ENCODE measurements around the gene TM4SF1. TPM values are rescaled to one million over a fixed set of nuclear protein-coding genes. Genes with fewer than 3 reads are reported as not detected.

Gene TM4SF1
- total RNA-seq, 1 experiment from 2014 or later, result 0.66 TPM

DNA sequence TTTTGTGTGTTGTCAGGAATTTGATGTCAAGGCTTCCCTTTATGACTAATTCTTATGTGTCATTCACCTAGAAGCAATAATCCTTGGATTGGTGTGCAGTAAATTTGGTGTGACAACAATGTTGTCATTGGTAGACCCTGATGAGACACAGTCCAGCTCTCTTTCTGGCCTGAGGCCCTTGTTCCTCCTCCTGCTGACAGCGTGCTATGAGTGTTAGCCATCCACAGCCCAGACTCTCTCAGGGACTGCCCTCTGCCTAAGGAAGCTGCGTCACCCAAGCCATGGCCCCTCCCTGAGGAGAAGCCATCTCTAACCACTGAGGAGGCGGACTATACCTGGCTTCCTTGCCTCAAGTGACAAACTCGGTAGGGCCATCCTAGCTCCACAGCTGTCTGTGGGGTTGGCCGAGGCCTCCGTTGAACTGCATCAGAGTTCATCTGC lies 13.3 kb upstream of the TM4SF1 start:
- POLR2A ChIA-PET, result no interaction called here
- no peak overlapping the region for H2AFZ ChIP-seq (ENCODE audit: low read depth, low read length, poor library complexity, severe bottlenecking)
- DNase-seq (ENCODE audit: low read depth, low spot score), result peak; percentile 58
- TF ChIP-seq EZH2phosphoT487 (IDR thresholded peaks at IDR 0.05; ENCODE audit: borderline replicate concordance) (no peak), TCF7L2 (IDR thresholded peaks at IDR 0.05; ENCODE audit: borderline replicate concordance, extremely low read depth, insufficient read depth, insufficient read length) (no peak), CEBPB (IDR thresholded peaks at IDR 0.05; ENCODE audit: low read depth) (no peak), SIN3A (IDR thresholded peaks at IDR 0.05; ENCODE audit: low read depth) (no peak), JUND (IDR thresholded peaks at IDR 0.05) (peak; percentile 48; the same call in 1 of the 2 replicates), SRF (IDR thresholded peaks at IDR 0.05; ENCODE audit: low read depth) (no peak), ELF1 (IDR thresholded peaks at IDR 0.05; ENCODE audit: borderline replicate concordance, low read depth) (no peak), SP1 (IDR thresholded peaks at IDR 0.05; ENCODE audit: low read depth) (peak; percentile 34), YY1 (IDR thresholded peaks at IDR 0.05; ENCODE audit: extremely low read depth, insufficient replicate concordance, low read depth, low read length) (no peak), EGR1 (IDR thresholded peaks at IDR 0.05; ENCODE audit: low read depth) (no peak), ZFX (IDR thresholded peaks at IDR 0.05) (no peak), ZNF274 (IDR thresholded peaks at IDR 0.05; ENCODE audit: low read depth, low read length) (no peak), RAD21 (IDR thresholded peaks at IDR 0.05; ENCODE audit: low read depth) (no peak), EZH2 (IDR thresholded peaks at IDR 0.05) (no peak), CBX3 (IDR thresholded peaks at IDR 0.05; ENCODE audit: low read depth) (peak; percentile 50), POLR2AphosphoS5 (IDR thresholded peaks at IDR 0.05; ENCODE audit: low read depth, low read length) (no peak), FOSL1 (IDR thresholded peaks at IDR 0.05; ENCODE audit: low read depth) (peak; percentile 57)
- TF ChIP-seq, protein P1, sequence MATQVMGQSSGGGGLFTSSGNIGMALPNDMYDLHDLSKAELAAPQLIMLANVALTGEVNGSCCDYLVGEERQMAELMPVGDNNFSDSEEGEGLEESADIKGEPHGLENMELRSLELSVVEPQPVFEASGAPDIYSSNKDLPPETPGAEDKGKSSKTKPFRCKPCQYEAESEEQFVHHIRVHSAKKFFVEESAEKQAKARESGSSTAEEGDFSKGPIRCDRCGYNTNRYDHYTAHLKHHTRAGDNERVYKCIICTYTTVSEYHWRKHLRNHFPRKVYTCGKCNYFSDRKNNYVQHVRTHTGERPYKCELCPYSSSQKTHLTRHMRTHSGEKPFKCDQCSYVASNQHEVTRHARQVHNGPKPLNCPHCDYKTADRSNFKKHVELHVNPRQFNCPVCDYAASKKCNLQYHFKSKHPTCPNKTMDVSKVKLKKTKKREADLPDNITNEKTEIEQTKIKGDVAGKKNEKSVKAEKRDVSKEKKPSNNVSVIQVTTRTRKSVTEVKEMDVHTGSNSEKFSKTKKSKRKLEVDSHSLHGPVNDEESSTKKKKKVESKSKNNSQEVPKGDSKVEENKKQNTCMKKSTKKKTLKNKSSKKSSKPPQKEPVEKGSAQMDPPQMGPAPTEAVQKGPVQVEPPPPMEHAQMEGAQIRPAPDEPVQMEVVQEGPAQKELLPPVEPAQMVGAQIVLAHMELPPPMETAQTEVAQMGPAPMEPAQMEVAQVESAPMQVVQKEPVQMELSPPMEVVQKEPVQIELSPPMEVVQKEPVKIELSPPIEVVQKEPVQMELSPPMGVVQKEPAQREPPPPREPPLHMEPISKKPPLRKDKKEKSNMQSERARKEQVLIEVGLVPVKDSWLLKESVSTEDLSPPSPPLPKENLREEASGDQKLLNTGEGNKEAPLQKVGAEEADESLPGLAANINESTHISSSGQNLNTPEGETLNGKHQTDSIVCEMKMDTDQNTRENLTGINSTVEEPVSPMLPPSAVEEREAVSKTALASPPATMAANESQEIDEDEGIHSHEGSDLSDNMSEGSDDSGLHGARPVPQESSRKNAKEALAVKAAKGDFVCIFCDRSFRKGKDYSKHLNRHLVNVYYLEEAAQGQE (IDR thresholded peaks at IDR 0.05; ENCODE audit: low read depth), result no peak
- TF ChIP-seq, protein P2, sequence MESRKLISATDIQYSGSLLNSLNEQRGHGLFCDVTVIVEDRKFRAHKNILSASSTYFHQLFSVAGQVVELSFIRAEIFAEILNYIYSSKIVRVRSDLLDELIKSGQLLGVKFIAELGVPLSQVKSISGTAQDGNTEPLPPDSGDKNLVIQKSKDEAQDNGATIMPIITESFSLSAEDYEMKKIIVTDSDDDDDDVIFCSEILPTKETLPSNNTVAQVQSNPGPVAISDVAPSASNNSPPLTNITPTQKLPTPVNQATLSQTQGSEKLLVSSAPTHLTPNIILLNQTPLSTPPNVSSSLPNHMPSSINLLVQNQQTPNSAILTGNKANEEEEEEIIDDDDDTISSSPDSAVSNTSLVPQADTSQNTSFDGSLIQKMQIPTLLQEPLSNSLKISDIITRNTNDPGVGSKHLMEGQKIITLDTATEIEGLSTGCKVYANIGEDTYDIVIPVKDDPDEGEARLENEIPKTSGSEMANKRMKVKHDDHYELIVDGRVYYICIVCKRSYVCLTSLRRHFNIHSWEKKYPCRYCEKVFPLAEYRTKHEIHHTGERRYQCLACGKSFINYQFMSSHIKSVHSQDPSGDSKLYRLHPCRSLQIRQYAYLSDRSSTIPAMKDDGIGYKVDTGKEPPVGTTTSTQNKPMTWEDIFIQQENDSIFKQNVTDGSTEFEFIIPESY (IDR thresholded peaks at IDR 0.05; ENCODE audit: extremely low read depth, insufficient replicate concordance, low read length), result no peak
- TF ChIP-seq, protein P3, sequence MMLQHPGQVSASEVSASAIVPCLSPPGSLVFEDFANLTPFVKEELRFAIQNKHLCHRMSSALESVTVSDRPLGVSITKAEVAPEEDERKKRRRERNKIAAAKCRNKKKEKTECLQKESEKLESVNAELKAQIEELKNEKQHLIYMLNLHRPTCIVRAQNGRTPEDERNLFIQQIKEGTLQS (IDR thresholded peaks at IDR 0.05), result no peak
- TF ChIP-seq, protein P4, sequence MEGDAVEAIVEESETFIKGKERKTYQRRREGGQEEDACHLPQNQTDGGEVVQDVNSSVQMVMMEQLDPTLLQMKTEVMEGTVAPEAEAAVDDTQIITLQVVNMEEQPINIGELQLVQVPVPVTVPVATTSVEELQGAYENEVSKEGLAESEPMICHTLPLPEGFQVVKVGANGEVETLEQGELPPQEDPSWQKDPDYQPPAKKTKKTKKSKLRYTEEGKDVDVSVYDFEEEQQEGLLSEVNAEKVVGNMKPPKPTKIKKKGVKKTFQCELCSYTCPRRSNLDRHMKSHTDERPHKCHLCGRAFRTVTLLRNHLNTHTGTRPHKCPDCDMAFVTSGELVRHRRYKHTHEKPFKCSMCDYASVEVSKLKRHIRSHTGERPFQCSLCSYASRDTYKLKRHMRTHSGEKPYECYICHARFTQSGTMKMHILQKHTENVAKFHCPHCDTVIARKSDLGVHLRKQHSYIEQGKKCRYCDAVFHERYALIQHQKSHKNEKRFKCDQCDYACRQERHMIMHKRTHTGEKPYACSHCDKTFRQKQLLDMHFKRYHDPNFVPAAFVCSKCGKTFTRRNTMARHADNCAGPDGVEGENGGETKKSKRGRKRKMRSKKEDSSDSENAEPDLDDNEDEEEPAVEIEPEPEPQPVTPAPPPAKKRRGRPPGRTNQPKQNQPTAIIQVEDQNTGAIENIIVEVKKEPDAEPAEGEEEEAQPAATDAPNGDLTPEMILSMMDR (IDR thresholded peaks at IDR 0.05 in 2 of 3, conservative IDR thresholded peaks at IDR 0.05 in 1 of 3; ENCODE audit: borderline replicate concordance in 1 of 3, insufficient read depth in 1 of 3, low read depth in 2 of 3, low read length in 2 of 3), result no peak
- TF ChIP-seq, protein P5, sequence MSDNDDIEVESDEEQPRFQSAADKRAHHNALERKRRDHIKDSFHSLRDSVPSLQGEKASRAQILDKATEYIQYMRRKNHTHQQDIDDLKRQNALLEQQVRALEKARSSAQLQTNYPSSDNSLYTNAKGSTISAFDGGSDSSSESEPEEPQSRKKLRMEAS (IDR thresholded peaks at IDR 0.05), result no peak; the same call in 1 of the 2 replicates

More for the DNA sequence above, 13.3 kb upstream of the TM4SF1 start:
- Histone ChIP-seq H3K9me2 (ENCODE audit: insufficient read depth) (no peaks in the 10 kb centered on the region), H3K4me3 (replicated peaks in 1 of 2; ENCODE audit: low read depth in 1 of 2, low read length in 2 of 2) (no peak overlapping the region), H3K4me2 (ENCODE audit: low read length) (peak overlapping the region; percentile 33; the same call in 1 of the 2 replicates), H3K27ac (ENCODE audit: low read depth, low read length) (no peak overlapping the region), H3K4me1 (ENCODE audit: control insufficient read depth in 1 of 2, insufficient read depth in 2 of 2, low read length in 2 of 2) (peaks cover 16 to 50% of the 10 kb centered on the region in 2 experiments), H3K9me3 (ENCODE audit: control insufficient read depth in 1 of 2, insufficient read depth in 1 of 2, low read depth in 1 of 2, low read length in 2 of 2) (no peaks in the 10 kb centered on the region; a peak in 1 of 4 replicates), H3K9ac (ENCODE audit: low read length) (no peak overlapping the region), H3K27me3 (ENCODE audit: insufficient read depth, low read length) (no peaks in the 10 kb centered on the region), H4K20me1 (ENCODE audit: insufficient read depth) (no peaks in the 10 kb centered on the region), H3K36me3 (ENCODE audit: control insufficient read depth in 1 of 2, insufficient read depth in 2 of 2, low read length in 2 of 2) (0 out of 4 replicates have a peak, but pooled peaks cover 0 to 5% of the 10 kb centered on the region in 2 experiments), H3K79me2 (ENCODE audit: insufficient read depth, low read length) (no peaks in the 10 kb centered on the region)
- ChIA-PET RAD21 (ENCODE audit: low non-redundant PET in 1 of 2, low total read pairs in 2 of 2, uncharacterized antibody in 2 of 2, unreplicated experiment in 2 of 2) (no interaction called here), CTCF (no interaction called here)
- BruUV-seq (replicated peaks), result no TSS peak
- ATAC-seq, result peak; percentile 57
- intact Hi-C loops (cut with micrococcal nuclease), result no loop called here
